Stimulated activated naive B cell treated with anti-CD40 and anti-IgM and Interleukin-4, amounts not matched to agents 10 μg/mL and 1 μg/mL and 100 μg/mL, for 72 hours (primary cell): ENCODE measurements around the gene STAM.
A peak's percentile ranks its signal among the peaks of the same experiment; 100 is the strongest.

Source experiments
- ATAC-seq, 2 donors: fragments of 150-1000 bp; cut with Tn5 transposase; replicated peaks; 2 replicates each; pipeline ENCODE4 v1.10.0; 2021; ENCODE audit warnings: moderate library complexity in 1 of 2
- DNase-seq: peaks from one replicate; pipeline ENCODE4 v3.0.0; 2021
- H3K27ac Mint-ChIP-seq: one replicate; pipeline ENCODE4 v1.8.0; 2022; ENCODE audit warnings: mild to moderate bottlenecking, mixed read lengths
- H3K27me3 Mint-ChIP-seq, 2 donors: one replicate each; pipeline ENCODE4 v1.8.0; 2022; ENCODE audit warnings: mixed read lengths in 2 of 2
- H3K36me3 Mint-ChIP-seq, 2 donors: one replicate each; pipeline ENCODE4 v1.8.0; 2022; ENCODE audit warnings: mixed read lengths in 2 of 2, mild to moderate bottlenecking in 1 of 2
- H3K4me1 Mint-ChIP-seq, 2 donors: one replicate each; pipeline ENCODE4 v1.8.0; 2022; ENCODE audit warnings: mixed read lengths in 2 of 2, mild to moderate bottlenecking in 1 of 2
- H3K4me3 Mint-ChIP-seq, 2 donors: one replicate each; pipeline ENCODE4 v1.8.0; 2022; ENCODE audit warnings: mild to moderate bottlenecking in 2 of 2, mixed read lengths in 2 of 2, moderate library complexity in 1 of 2
- H3K9me3 Mint-ChIP-seq, 2 donors: one replicate each; pipeline ENCODE4 v1.8.0; 2022; ENCODE audit warnings: mixed read lengths in 2 of 2, mild to moderate bottlenecking in 1 of 2

The STAM gene

DNA sequence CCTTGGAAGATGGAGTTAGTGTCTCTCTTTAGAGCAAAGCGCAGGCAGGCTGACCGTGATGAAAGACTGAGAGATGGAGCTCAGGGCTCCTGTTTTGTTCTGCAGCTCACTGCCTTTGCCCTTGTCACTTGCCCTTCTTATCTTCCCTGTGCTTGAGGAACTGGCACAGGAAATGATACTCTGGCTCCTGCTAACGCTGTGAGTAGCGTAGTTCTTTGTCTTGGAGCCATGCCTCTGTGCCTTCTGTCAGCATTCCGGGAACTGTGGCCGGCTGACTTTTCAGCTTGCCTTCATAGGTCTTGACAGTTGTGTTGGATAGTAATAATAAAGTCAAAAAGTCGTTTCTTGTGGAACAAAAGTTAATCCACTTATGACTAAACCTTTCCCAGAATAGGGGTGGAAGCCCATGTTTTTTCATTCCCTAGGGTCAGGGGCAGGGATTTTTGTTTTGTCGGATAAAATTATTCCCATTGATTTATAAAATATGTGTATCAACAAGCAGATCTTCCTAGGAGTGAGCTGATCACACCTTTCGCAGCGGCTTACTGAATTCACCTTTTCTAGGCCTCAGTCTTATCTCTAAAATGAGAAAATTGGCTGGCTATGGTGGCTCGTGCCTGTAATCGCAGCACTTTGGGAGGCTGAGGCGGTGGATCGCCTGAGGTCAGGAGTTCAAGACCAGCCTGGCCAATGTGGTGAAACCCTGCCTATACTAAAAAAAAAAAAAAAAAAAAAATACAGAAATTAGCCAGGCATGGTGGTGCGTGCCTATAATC is 91.4 kb downstream of the STAM start:
- H3K9me3 Mint-ChIP-seq, result no peaks in the 10 kb centered on the region
- no peak overlapping the region for H3K27ac Mint-ChIP-seq
- H3K4me1 Mint-ChIP-seq, result no peaks in the 10 kb centered on the region
- ATAC-seq, result no peak
- H3K27me3 Mint-ChIP-seq, result no peaks in the 10 kb centered on the region
- no peak for DNase-seq
- no peaks in the 10 kb centered on the region for H3K36me3 Mint-ChIP-seq
- no peak overlapping the region for H3K4me3 Mint-ChIP-seq

DNA sequence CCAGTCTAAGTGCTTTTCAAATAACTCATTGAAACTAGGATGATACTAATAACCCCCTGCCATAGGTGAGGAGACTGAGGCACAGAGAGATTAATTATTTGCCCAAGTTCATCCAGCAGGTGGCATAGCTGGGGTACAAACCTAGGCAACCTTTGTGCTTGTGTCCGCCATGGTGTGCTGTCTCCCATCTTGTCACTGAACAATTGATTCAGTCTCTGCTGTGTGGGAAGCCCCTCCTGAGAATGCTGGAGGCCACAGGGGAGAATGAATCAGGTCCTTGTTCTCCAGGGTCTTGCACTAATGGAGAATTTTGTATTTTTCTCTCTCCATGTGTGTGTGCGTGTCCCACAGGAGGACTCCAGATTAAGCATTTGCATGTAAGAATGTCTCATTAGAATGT is 92.3 kb downstream of the STAM start:
- H3K27me3 Mint-ChIP-seq, result no peaks in the 10 kb centered on the region
- ATAC-seq (no peak), DNase-seq (no peak)
- no peak overlapping the region for H3K4me3 Mint-ChIP-seq
- H3K9me3 Mint-ChIP-seq, result no peaks in the 10 kb centered on the region
- H3K27ac Mint-ChIP-seq, result no peak overlapping the region
- no peaks in the 10 kb centered on the region for H3K36me3 Mint-ChIP-seq
- no peaks in the 10 kb centered on the region for H3K4me1 Mint-ChIP-seq

DNA sequence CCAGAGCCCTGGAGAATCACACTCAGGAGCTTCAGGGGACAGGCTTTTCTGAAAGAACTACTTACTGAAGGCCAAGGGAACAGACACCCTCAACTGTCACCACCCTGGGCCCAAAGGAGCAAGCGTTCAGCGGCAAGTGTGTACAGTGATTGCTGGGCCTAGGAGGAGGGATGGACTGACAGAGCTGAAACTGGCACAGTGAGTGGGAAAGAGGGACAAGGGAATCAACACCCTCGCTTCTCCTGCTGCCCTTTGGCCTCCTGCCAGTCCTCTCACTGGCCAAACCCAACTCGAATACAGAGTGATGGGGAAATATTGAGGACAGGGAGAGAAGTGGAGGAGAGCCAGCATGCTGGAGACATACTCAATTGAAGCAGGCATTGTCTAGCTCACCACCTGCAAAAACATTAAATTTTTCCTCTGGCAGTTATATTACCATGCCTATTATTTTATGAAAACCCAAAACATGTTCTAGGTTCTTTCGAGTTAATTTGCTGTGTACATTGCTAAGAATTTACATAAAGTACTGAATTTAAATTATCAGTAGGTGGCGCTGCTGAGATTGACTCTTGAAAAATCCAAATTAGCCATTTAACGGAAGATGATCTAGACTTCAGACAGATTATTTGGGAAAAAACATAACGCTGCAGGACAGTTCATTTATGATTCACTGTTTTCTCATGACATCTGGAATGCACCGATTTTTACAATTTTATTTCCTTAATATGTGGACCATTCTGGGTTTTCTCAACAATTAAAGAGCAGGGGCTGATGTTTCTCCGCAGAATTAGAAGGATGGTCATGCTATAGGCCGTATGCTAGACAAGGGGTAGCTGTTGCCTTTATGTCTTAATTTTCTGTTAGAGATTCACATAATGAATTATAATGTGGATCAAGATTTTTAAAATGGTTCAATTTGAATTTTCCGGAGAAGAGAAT is 93.3 kb downstream of the STAM start:
- Mint-ChIP-seq H3K36me3 (no peaks in the 10 kb centered on the region), H3K27me3 (no peaks in the 10 kb centered on the region), H3K27ac (no peak overlapping the region), H3K4me1 (no peaks in the 10 kb centered on the region), H3K4me3 (no peak overlapping the region), H3K9me3 (no peaks in the 10 kb centered on the region)
- peak; percentile 31 to 38 for ATAC-seq
- no peak for DNase-seq

DNA sequence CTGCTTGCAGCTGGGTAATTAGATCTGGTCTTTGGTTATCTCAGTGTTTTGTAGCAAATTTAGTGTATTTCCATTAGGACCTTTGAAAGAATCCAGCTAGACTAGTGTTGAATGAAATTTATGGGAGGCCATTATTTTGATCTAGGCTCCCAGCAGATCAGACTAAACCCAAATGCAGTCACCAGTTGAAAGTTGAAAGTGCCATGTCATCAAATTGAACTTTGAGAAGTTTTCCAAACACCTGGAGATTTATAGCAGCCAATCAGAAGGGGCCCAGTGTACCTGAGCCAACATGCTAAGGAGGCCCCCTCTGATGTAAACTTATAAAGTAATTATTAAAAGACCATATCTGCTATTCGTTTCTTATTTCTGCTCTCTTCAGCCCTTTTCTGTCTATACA is 96.7 kb downstream of the STAM start:
- Mint-ChIP-seq H3K9me3 (no peaks in the 10 kb centered on the region), H3K36me3 (no peaks in the 10 kb centered on the region), H3K27ac (no peak overlapping the region), H3K4me3 (no peak overlapping the region), H3K4me1 (peaks cover 2 to 12% of the 10 kb centered on the region in 2 donors), H3K27me3 (no peaks in the 10 kb centered on the region)
- ATAC-seq (no peak), DNase-seq (no peak)

DNA sequence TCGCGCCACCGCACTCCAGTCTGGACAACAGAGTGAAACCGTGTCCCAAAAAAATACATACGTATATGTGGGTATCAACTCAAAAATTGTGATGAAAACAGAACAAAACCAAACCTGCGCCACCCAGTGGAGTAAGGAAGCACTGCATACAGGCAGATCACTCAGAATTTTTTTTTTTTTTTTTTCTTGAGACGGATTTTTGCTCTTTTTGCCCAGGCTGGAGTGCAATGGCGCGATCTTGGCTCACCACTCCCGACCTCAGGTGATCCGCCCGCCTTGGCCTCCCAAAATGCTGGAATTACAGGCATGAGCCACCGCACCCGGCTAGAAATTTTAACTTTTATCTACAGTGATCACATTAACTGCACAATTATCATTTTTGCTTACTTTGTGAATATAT is 99.0 kb downstream of the STAM start:
- H3K36me3 Mint-ChIP-seq, result no peaks in the 10 kb centered on the region
- peaks cover 2 to 12% of the 10 kb centered on the region in 2 donors for H3K4me1 Mint-ChIP-seq
- no peaks in the 10 kb centered on the region for H3K27me3 Mint-ChIP-seq
- no peak overlapping the region for H3K4me3 Mint-ChIP-seq
- DNase-seq, result peak; percentile 37
- H3K9me3 Mint-ChIP-seq, result no peaks in the 10 kb centered on the region
- ATAC-seq, result peak in 1 of 2 donors; percentile 36
- H3K27ac Mint-ChIP-seq, result no peak overlapping the region

DNA sequence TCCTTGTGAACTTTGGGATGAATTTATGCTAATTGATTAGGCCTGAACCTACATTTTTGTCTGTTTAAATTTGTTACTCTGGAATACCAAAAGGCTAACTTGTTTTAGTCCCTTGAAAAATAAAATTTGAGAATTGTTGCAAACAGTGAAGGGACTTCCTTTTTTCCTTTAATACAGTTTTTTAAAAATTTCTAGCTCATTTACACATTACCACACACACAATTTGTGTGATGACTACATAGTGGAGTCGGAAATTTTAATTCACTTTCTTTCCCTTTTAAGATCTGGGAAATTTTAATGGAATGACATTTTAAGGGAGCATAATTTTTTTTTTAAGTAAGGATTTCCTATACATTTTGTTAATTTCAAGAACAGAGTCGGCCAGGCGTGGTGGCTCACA is 99.5 kb downstream of the STAM start:
- Mint-ChIP-seq H3K4me1 (peaks cover 2 to 12% of the 10 kb centered on the region in 2 donors), H3K27ac (no peak overlapping the region), H3K4me3 (no peak overlapping the region), H3K36me3 (no peaks in the 10 kb centered on the region), H3K9me3 (no peaks in the 10 kb centered on the region), H3K27me3 (no peaks in the 10 kb centered on the region)
- no peak for ATAC-seq
- no peak for DNase-seq

DNA sequence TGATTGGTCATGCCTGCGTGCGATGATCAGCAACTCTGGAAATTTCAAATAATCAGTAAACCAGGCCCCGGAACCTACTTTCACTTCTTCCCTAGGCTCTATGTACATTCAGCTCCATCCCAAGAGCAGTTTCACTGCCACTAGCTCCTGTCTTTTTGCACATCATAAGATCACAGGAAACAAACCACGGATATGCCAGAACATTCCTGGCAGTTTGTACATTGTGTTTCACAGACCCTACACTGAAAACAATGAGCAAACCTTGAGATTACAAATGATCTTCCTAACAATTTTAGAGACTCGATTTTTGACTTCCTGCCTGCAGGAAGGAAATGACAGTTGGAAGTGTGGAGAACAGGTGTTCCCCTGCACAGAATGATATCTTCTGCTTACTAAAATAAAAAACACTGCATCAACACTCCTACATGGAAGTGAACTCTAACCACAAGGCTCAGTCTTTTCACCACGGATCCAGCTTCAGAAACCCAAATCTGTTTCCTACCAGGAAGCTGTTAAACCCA is 100.5 kb downstream of the STAM start:
- Mint-ChIP-seq H3K4me3 (no peak overlapping the region), H3K27me3 (no peaks in the 10 kb centered on the region), H3K9me3 (no peaks in the 10 kb centered on the region), H3K36me3 (no peaks in the 10 kb centered on the region), H3K4me1 (peaks cover 2 to 12% of the 10 kb centered on the region in 2 donors), H3K27ac (no peak overlapping the region)
- no peak for ATAC-seq
- DNase-seq, result no peak

DNA sequence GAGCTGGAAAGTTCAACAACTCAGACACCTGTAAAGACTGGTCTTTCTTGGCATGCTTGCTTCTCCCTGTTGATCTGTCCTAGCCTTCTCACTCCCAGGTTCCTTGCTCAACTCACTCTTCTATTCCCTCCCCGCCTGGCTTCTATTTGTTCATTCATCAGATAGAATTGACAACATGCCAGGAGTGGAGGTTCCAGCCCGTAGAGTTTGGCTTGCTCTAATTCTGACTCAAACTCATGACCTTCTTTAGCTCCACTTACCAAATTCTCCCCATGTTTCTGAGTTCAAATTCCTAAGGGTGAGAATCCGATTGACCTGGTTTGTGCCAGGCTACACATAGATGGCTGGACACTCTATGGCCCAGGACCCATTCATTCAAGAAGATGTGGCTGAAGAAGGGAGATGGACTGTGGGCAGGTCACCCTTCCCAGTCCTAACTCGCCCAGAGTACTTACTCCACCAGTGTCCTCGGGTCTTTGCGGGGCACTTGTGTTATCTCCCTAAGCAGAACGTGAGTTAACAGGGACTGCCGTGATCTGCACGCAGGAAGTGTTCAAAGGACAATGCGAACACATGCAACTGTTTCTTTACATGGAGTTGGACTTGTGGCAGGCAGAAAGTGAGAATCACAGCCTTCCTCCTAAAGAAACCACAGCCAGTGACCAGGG is 104.1 kb downstream of the STAM start:
- Mint-ChIP-seq H3K36me3 (no peaks in the 10 kb centered on the region), H3K9me3 (no peaks in the 10 kb centered on the region), H3K4me1 (peaks cover 3 to 13% of the 10 kb centered on the region in 2 donors), H3K27ac (no peak overlapping the region), H3K4me3 (no peak overlapping the region), H3K27me3 (no peaks in the 10 kb centered on the region)
- no peak for ATAC-seq
- DNase-seq, result no peak

DNA sequence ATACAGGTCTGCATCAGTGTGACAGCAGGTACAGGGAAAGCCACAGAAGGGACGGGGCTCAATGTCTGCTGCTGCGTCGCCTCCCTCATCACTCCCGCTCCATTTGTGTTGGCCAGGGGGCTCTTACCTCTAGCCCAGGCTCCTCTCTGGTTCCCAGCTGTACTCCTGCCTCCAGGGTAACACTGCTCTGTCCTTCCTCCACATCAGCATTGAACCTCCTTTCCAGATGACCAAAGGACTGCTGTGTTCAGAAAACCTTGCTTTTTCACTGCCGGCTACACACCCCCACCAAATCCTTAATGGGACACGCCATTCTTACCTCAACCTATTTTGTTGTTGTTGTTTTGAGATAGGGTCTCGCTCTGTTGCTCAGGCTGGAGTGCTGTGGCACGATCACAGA is 105.9 kb downstream of the STAM start:
- peaks cover 2 to 5% of the 10 kb centered on the region in 2 donors for H3K4me1 Mint-ChIP-seq
- no peaks in the 10 kb centered on the region for H3K36me3 Mint-ChIP-seq
- H3K27ac Mint-ChIP-seq, result no peak overlapping the region
- H3K4me3 Mint-ChIP-seq, result no peak overlapping the region
- DNase-seq (no peak), ATAC-seq (no peak)
- H3K9me3 Mint-ChIP-seq, result no peaks in the 10 kb centered on the region
- H3K27me3 Mint-ChIP-seq, result no peaks in the 10 kb centered on the region

DNA sequence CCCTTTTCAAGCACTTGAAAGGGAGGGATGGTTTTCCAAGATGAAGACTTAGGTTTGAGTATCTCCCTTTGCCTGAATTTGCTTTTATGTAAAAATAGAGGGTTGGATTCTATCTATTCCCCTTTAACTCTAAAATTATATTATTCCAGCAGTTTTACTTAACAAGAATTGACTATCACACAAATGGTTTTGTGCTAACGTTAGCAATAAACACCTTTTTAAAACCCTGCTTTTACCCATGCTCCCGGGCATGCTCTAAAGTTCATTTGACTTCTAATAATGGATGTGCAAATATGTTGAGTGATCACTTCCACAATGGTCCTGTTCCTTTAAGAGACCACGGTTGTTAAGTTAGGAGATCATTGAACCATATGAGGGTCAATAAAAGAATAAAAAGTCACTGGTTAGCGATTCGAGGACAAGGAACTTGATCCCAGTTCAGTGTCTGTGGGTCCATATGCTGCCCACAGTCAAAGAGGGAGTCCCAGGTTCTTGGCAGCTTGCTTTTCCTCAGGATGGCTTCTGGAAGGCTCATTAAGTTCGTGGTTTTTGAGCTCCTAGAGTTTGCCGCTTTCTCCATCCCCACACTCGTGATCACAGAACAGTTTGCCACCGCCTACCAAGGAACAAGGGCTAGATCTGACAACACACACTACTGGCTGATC is 108.0 kb downstream of the STAM start, which contains the start of gene TMEM236:
TMEM236 (plus strand) TSS at position 421 of the 665 bp plus-strand sequence; CDS start at position 516, 95 bp downstream.
- ATAC-seq, result no peak
- DNase-seq, result no peak
- peaks cover 8 to 13% of the 10 kb centered on the region in 2 donors for H3K4me1 Mint-ChIP-seq
- H3K27ac Mint-ChIP-seq, result no peak within 1 kb of the TSS
- no peaks in the 10 kb centered on the region for H3K36me3 Mint-ChIP-seq
- no peak within 1 kb of the TSS for H3K4me3 Mint-ChIP-seq
- H3K27me3 Mint-ChIP-seq, result no peaks in the 10 kb centered on the region
- H3K9me3 Mint-ChIP-seq, result no peaks in the 10 kb centered on the region

DNA sequence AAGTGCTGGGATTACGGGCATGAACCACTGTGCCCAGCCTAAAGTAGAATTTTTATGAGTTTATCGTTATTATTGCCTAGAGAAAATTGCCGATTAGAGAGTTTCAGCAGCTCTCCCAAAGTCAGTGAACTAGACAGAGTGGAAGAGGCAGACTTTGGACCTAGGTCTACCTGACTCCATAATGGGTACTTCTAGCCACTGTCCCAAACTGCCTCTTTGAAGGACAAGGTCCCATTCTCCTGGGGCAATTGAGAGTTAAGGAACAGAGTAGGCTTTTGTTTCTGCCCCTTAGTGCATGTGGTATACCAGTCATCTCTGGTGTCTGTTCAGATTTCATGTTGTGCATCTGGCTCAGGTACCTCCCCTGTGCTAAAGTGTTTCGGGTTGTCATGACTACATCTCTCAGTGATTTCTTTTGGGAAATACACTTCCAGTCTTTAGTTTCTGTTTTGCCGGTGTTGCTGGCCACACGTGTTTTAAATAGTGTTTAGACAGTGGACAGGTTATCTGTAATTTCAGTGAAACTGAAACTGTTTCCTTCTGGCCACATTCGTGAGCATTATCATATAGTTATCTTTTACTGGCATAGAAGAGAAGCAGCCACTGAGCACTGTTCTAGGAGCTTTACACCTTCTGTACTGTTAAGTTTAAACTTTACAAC is 112.7 kb downstream of the STAM start:
- Mint-ChIP-seq H3K4me3 (peak overlapping the region in 1 of 2 donors; percentile 32), H3K27me3 (no peaks in the 10 kb centered on the region), H3K27ac (peak overlapping the region; percentile 37), H3K4me1 (peaks cover 8 to 10% of the 10 kb centered on the region in 2 donors), H3K9me3 (peaks cover 0 to 2% of the 10 kb centered on the region in 2 donors), H3K36me3 (peaks cover 0 to 3% of the 10 kb centered on the region in 2 donors)
- ATAC-seq, result peak; percentile 89 to 96
- no peak for DNase-seq

DNA sequence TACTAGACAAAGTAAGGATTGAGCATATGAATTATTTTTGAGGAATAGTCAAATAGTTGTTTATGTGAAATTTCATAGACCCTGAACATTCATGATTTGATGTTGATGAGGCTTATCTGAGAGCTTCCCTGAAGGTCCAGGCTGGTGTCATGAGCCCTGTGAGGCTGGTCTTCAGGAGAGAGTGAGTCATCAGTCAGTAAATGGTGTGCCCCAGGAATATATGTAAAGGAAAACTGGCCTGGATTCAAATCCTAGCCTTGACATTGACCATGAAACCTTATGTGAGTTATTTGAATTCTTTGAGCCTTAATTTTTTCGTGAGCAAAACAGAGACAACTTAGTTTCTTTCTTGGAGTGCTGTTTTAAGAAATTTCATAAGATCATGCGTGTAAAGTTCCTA is 114.2 kb downstream of the STAM start:
- Mint-ChIP-seq H3K9me3 (peaks cover 0 to 2% of the 10 kb centered on the region in 2 donors), H3K4me1 (peaks cover 8 to 10% of the 10 kb centered on the region in 2 donors), H3K4me3 (no peak overlapping the region), H3K27me3 (no peaks in the 10 kb centered on the region), H3K27ac (no peak overlapping the region), H3K36me3 (peaks cover 0 to 3% of the 10 kb centered on the region in 2 donors)
- DNase-seq (no peak), ATAC-seq (no peak)

DNA sequence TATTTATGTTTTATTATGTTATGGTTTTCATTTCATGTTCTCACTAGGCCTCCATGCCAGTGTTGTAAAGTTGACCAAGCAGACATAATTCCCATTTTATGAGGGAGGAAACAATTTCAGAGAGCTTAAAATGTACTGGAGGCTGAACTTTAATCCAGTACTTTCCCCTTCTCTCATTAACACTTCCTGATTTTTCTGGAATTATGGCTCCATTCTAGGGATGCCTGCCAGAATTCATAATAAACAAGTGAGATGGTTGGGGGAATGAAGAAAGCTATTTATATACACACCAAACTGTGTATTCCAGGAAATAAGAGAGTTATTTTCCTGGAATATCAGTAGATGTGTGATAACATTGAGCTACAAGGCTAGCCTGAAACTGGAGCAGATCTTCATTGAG is 114.9 kb downstream of the STAM start:
- DNase-seq, result no peak
- Mint-ChIP-seq H3K27ac (no peak overlapping the region), H3K27me3 (no peaks in the 10 kb centered on the region), H3K9me3 (peaks cover 0 to 2% of the 10 kb centered on the region in 2 donors), H3K36me3 (peaks cover 0 to 3% of the 10 kb centered on the region in 2 donors), H3K4me3 (no peak overlapping the region), H3K4me1 (peaks cover 8 to 10% of the 10 kb centered on the region in 2 donors)
- ATAC-seq, result no peak
